DMS 273 (cell line): ENCODE data around the gene CLDN19.
"Not testable (repeated sequence)": the region's sequence is repeated elsewhere in the genome, so short reads cannot be mapped to it uniquely, and the experiment has no call there.

Experiments used
- DNase-seq: peaks from one replicate; lab custom pipeline; 2025; ENCODE audit not compliant: unreplicated experiment; lab: John Stamatoyannopoulos, UW

The CLDN19 gene

GRCh38 chr1:42713293-42713692 lies 26.7 kb downstream of the CLDN19 start:
- no peak for DNase-seq

GRCh38 chr1:42712808-42713207 lies 27.2 kb downstream of the CLDN19 start:
- DNase-seq = not testable (repeated sequence)

- no peak for DNase-seq
Measured at GRCh38 chr1:42703888-42704464, 36.1 kb downstream of the CLDN19 start.

- DNase-seq = no peak
Measured at GRCh38 chr1:42700006-42700405, 40.0 kb downstream of the CLDN19 start.

- no peak for DNase-seq
Measured at GRCh38 chr1:42698081-42698813, 41.8 kb downstream of the CLDN19 start.

- no peak for DNase-seq
Measured at GRCh38 chr1:42692911-42693310, 47.1 kb downstream of the CLDN19 start.

- no peak for DNase-seq
Measured at GRCh38 chr1:42692461-42692860, 47.6 kb downstream of the CLDN19 start.

GRCh38 chr1:42691157-42691498 lies 48.9 kb downstream of the CLDN19 start:
- no peak for DNase-seq

- no peak for DNase-seq
Measured at GRCh38 chr1:42690477-42691156, 49.4 kb downstream of the CLDN19 start.

- DNase-seq = no peak
Measured at GRCh38 chr1:42689912-42690311, 50.1 kb downstream of the CLDN19 start.

GRCh38 chr1:42686418-42686817 lies 53.6 kb downstream of the CLDN19 start:
- no peak for DNase-seq

- peak; percentile 73 for DNase-seq
Measured at GRCh38 chr1:42684139-42684538, 55.9 kb downstream of the CLDN19 start.
